Adrenal gland (tissue), 5 donors: ENCODE results near the gene RAD9B.

Experiments
- CTCF ChIP-seq, 6 experiments: fragments of 450-650 bp in 4 of 6; fragments of 200-600 bp in 2 of 6; sonication (generic) in 1 of 6; IDR thresholded peaks; 1 replicate in 5 of 6; 2 replicates in 1 of 6; pipeline versions ENCODE4 v1.5.1 to v1.8.0; 2016 to 2021; ENCODE audit warnings: antibody characterized with exemption in 6 of 6, mild to moderate bottlenecking in 2 of 6, moderate library complexity in 1 of 6
- POLR2A ChIP-seq, 2 donors: fragments of 450-650 bp; IDR thresholded peaks; one replicate each; pipeline ENCODE4 v1.6.1; 2017; ENCODE audit warnings: antibody characterized with exemption in 2 of 2, mild to moderate bottlenecking in 2 of 2, moderate library complexity in 1 of 2
- donor health status: DM: no; HTN: no; CAD: no.

GRCh38 chr12:110468214-110469048 lies 33.7 kb upstream of the RAD9B start, which contains the start of the genes FAM216A and GPN3:
- TF ChIP-seq CTCF (IDR thresholded peaks at IDR 0.05): no peak
- TF ChIP-seq POLR2A (IDR thresholded peaks at IDR 0.05): peak in 1 of 2 donors; percentile 95
